ENCODE measurements around the gene ADAM20. TPM values are rescaled to one million over a fixed set of nuclear protein-coding genes. Genes with fewer than 3 reads are reported as not detected.

Gene ADAM20
- total RNA-seq, 4 donors from 2014 or later = 0.51 to 4.5 (median 1.7) TPM; not detected in 1

GRCh38 chr14:70536830-70537229, 2.0 kb upstream of the ADAM20 start:
- intact Hi-C loops (cut with DNase I; ENCODE audit: low total_unique reads) = no loop called here
- Histone ChIP-seq H3K4me1 (no peaks in the 10 kb centered on the region), H3K27me3 (no peaks in the 10 kb centered on the region), H3K36me3 (no peaks in the 10 kb centered on the region), H3K9me3 (peaks cover 0 to 9% of the 10 kb centered on the region in 2 donors), H3K27ac (no peak overlapping the region), H3K4me3 (no peak overlapping the region)
- TF ChIP-seq POLR2A (IDR thresholded peaks at IDR 0.05) (no peak), CTCF (IDR thresholded peaks at IDR 0.05) (no peak)
- DNase-seq = no peak

DNA sequence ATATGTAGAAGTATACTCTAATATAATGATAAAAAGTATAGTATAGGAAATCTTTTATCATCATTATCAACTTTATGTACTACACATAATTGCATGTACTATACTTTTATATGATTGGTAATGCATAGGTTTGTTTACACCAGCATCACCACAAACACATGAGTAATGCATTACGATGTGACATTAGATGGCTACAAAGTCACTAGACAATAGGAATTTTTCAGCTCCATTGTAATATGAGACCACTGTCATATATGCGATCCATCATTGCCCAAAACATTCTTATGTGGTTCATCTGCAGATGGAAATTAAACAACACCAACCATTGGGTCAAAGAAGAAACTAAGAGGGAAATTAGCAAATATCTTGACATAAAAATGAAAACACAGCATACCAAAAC, 4.4 kb downstream of the ADAM20 start:
- Histone ChIP-seq H3K27me3 (no peaks in the 10 kb centered on the region), H3K27ac (no peak overlapping the region), H3K4me1 (no peaks in the 10 kb centered on the region), H3K4me3 (no peak overlapping the region), H3K9me3 (no peaks in the 10 kb centered on the region), H3K36me3 (no peaks in the 10 kb centered on the region)
- TF ChIP-seq CTCF (IDR thresholded peaks at IDR 0.05) = no peak
- no peak for TF ChIP-seq POLR2A (IDR thresholded peaks at IDR 0.05)
- intact Hi-C loops (cut with DNase I; ENCODE audit: low total_unique reads) = no loop called here
- no peak for DNase-seq

DNA sequence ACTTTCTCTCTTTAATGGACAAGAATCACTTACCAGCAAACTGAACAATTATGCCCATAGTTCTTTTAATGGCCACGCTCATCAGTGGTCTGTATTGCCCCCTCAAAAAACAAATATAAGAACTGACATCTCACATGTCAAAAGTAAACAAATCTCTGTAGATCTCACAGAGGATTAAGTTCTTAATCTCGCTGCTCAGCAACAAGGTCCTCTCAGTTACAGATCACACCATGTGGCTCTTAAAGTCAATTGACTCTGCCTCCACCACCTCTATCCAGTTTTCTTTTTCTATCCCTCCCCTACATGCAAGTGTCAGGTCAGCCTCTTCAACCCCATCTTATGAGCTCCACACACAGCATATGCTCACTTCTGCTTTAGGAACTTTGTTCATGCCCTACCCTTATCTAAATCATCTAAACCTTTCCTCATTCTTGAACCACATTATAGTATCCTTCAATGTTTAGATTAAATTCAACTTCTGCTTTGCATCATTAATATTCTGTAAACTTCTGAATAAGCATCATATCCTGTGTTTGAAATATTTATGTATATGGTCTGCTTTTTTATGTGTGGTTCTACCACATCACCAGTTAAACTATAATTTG, 7.2 kb downstream of the ADAM20 start:
- Histone ChIP-seq H3K36me3 (no peaks in the 10 kb centered on the region), H3K4me1 (no peaks in the 10 kb centered on the region), H3K27me3 (no peaks in the 10 kb centered on the region), H3K4me3 (no peak overlapping the region), H3K27ac (no peak overlapping the region), H3K9me3 (no peaks in the 10 kb centered on the region)
- DNase-seq = no peak
- TF ChIP-seq CTCF (IDR thresholded peaks at IDR 0.05) = no peak
- no peak for TF ChIP-seq POLR2A (IDR thresholded peaks at IDR 0.05)
- intact Hi-C loops (cut with DNase I; ENCODE audit: low total_unique reads) = no loop called here

GRCh38 chr14:70525691-70526090, 9.1 kb downstream of the ADAM20 start:
- Histone ChIP-seq H3K4me1 (no peaks in the 10 kb centered on the region), H3K27ac (no peak overlapping the region), H3K9me3 (no peaks in the 10 kb centered on the region), H3K4me3 (no peak overlapping the region), H3K36me3 (no peaks in the 10 kb centered on the region), H3K27me3 (no peaks in the 10 kb centered on the region)
- intact Hi-C loops (cut with DNase I; ENCODE audit: low total_unique reads) = no loop called here
- no peak for DNase-seq
- TF ChIP-seq POLR2A (IDR thresholded peaks at IDR 0.05) = no peak
- no peak for TF ChIP-seq CTCF (IDR thresholded peaks at IDR 0.05)

DNA sequence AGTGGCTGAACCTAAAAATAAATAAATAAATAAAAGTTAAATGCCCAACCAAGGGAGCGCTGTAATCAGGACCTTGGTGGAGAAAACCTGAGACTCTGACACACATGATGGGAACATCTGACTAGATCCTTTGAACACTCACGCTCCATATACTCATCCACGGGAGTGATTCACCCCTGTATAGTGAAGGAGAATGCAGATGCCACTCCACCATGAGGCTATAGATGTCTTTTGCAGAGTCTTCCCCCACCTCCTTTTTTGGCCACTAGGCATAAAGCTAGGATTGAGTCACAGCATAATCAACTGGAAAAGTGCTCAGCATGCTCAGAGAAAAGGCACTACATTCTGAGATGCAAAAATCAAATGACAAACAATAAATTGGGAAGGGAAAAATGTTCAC, 19.0 kb downstream of the ADAM20 start:
- H3K9me3 ChIP-seq = no peaks in the 10 kb centered on the region
- no peaks in the 10 kb centered on the region for H3K36me3 ChIP-seq
- H3K4me3 ChIP-seq = no peak overlapping the region
- intact Hi-C loops (cut with DNase I; ENCODE audit: low total_unique reads) = no loop called here
- no peak overlapping the region for H3K27ac ChIP-seq
- no peak for DNase-seq
- TF ChIP-seq CTCF (IDR thresholded peaks at IDR 0.05) (no peak), POLR2A (IDR thresholded peaks at IDR 0.05) (no peak)
- no peaks in the 10 kb centered on the region for H3K27me3 ChIP-seq
- no peaks in the 10 kb centered on the region for H3K4me1 ChIP-seq
